OCI-LY1 (cell line): ENCODE measurements around the gene CCM2.

Experiments
- H2AFZ ChIP-seq: fragments of 200-600 bp; sonication (generic), shearing (Covaris generic); 2 replicates; pipeline ENCODE4 v1.6.0; 2014; ENCODE audit warnings: antibody characterized with exemption, mild to moderate bottlenecking, low read length
- H3F3A ChIP-seq: fragments of 200-600 bp; sonication (generic), shearing (Covaris generic); 2 replicates; pipeline ENCODE4 v1.6.0; 2014; ENCODE audit warnings: mild to moderate bottlenecking, antibody characterized with exemption, low read length, moderate library complexity; ENCODE audit not compliant: insufficient read depth
- H3K27ac ChIP-seq: fragments of 200-600 bp; sonication (generic); 2 replicates; pipeline ENCODE4 v1.5.1; 2014; ENCODE audit warnings: low read length, mixed run types, mild to moderate bottlenecking, low read depth; ENCODE audit not compliant: poor library complexity, severe bottlenecking
- H3K27me3 ChIP-seq: fragments of 200-600 bp; sonication (generic); 2 replicates; pipeline ENCODE4 v1.6.0; 2014; ENCODE audit warnings: antibody characterized with exemption, mild to moderate bottlenecking, low read length, moderate library complexity; ENCODE audit not compliant: insufficient read depth
- H3K36me3 ChIP-seq: fragments of 200-600 bp; sonication (generic); 2 replicates; pipeline ENCODE4 v1.6.1; 2014; ENCODE audit warnings: mild to moderate bottlenecking, antibody characterized with exemption, low read length, moderate library complexity, mixed read lengths; ENCODE audit not compliant: insufficient read depth
- H3K4me1 ChIP-seq: fragments of 200-600 bp; sonication (generic); 2 replicates; pipeline ENCODE4 v1.5.1; 2014; ENCODE audit warnings: mild to moderate bottlenecking, low read length, moderate library complexity; ENCODE audit not compliant: insufficient read depth, severe bottlenecking
- H3K4me2 ChIP-seq: fragments of 200-600 bp; sonication (generic), shearing (Covaris generic); 2 replicates; pipeline ENCODE4 v1.6.1; 2014; ENCODE audit warnings: low read length
- H3K4me3 ChIP-seq: fragments of 200-600 bp; sonication (generic); 2 replicates; pipeline ENCODE4 v1.5.1; 2014; ENCODE audit warnings: low read length, low read depth, mild to moderate bottlenecking, mixed read lengths; ENCODE audit not compliant: poor library complexity, severe bottlenecking
- H3K79me2 ChIP-seq: fragments of 200-600 bp; shearing (Covaris generic); 2 replicates; pipeline ENCODE4 v1.6.1; 2016; ENCODE audit warnings: mixed run types, low read length, mixed read lengths; ENCODE audit not compliant: insufficient read depth
- H3K9ac ChIP-seq: fragments of 200-600 bp; sonication (generic), shearing (Covaris generic); 2 replicates; pipeline ENCODE4 v1.6.1; 2014; ENCODE audit warnings: mild to moderate bottlenecking, low read length, mixed read lengths
- H3K9me2 ChIP-seq: fragments of 200-600 bp; sonication (generic), shearing (Covaris generic); 2 replicates; pipeline ENCODE4 v1.6.1; 2014; ENCODE audit warnings: low read depth, mild to moderate bottlenecking, low read length, mixed read lengths
- H3K9me3 ChIP-seq: fragments of 200-600 bp; shearing (Covaris generic); 2 replicates; pipeline ENCODE4 v1.6.1; 2014; ENCODE audit warnings: low read length, mixed read lengths
- H4K20me1 ChIP-seq: fragments of 200-600 bp; sonication (generic), shearing (Covaris generic); 2 replicates; pipeline ENCODE4 v1.6.0; 2016; ENCODE audit warnings: mild to moderate bottlenecking, low read length; ENCODE audit not compliant: insufficient read depth
- EZH2 ChIP-seq: fragments of 200-600 bp; sonication (generic), shearing (Covaris generic); IDR thresholded peaks from 2 replicates; pipeline ENCODE4 v1.8.0; 2017; ENCODE audit warnings: borderline replicate concordance, mixed run types, mild to moderate bottlenecking, antibody characterized with exemption, low read length, moderate library complexity, mixed read lengths
- TF ChIP-seq, protein P1 (sequence below): fragments of 200-600 bp; sonication (generic), shearing (Covaris generic); IDR thresholded peaks from 2 replicates; pipeline ENCODE4 v1.5.1; 2017; ENCODE audit warnings: mild to moderate bottlenecking, antibody characterized with exemption, low read length, moderate library complexity, mixed read lengths

CCM2 gene

DNA sequence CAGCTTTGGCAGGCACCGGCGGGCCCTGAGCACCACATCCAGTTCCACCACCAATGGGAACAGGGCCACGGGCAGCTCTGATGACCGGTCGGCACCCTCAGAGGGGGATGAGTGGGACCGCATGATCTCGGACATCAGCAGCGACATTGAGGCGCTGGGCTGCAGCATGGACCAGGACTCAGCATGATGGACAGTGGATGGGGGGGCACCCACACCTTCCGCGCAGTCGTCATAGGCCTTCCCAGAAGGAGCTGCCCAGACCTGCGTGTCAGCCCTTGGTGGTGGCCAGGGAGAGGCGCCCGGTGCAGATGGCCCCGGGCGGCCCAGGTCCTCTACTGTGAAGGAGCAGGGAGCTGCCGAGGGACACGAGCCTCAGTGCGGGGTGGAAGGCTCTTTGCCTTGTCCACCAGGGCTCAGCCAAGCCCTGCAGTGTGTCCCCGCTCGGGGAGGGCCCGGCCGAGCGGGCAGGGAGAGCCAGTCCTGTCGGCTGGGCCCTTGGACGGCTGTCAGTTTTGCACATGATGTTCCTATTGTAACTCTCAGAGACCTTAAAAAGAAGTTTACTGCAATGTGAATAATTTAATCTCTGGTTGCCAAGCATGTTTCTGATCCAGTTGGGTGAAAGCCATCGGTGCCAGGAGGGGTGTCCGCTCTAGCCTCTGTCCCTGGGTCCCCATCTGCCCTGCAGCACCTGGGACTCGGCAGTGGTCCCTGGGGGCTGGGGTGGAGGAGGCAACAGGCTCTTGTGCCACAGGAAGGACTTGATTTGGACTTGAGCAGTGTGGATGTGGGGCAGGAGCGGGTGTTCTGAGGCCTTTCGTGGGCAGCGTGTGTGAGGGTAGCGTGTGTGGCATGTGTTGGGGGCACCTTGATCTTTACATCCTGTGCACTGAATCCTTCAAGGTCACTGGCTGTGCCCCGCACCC is 76.1 kb downstream of the CCM2 start:
- H3K9me2 ChIP-seq = no peaks in the 10 kb centered on the region
- no peaks in the 10 kb centered on the region for H3K9me3 ChIP-seq
- no peak overlapping the region for H3K4me2 ChIP-seq
- H3K27me3 ChIP-seq = no peaks in the 10 kb centered on the region
- H3K4me3 ChIP-seq = no peak overlapping the region
- H3K79me2 ChIP-seq = no peaks in the 10 kb centered on the region
- H3K9ac ChIP-seq = no peak overlapping the region
- no peak overlapping the region for H2AFZ ChIP-seq
- H3F3A ChIP-seq = 0 out of 2 replicates have a peak, but pooled peaks cover 4% of the 10 kb centered on the region
- no peaks in the 10 kb centered on the region for H4K20me1 ChIP-seq
- TF ChIP-seq EZH2 = no peak
- TF ChIP-seq, protein P1, sequence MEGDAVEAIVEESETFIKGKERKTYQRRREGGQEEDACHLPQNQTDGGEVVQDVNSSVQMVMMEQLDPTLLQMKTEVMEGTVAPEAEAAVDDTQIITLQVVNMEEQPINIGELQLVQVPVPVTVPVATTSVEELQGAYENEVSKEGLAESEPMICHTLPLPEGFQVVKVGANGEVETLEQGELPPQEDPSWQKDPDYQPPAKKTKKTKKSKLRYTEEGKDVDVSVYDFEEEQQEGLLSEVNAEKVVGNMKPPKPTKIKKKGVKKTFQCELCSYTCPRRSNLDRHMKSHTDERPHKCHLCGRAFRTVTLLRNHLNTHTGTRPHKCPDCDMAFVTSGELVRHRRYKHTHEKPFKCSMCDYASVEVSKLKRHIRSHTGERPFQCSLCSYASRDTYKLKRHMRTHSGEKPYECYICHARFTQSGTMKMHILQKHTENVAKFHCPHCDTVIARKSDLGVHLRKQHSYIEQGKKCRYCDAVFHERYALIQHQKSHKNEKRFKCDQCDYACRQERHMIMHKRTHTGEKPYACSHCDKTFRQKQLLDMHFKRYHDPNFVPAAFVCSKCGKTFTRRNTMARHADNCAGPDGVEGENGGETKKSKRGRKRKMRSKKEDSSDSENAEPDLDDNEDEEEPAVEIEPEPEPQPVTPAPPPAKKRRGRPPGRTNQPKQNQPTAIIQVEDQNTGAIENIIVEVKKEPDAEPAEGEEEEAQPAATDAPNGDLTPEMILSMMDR = no peak
- no peak overlapping the region for H3K27ac ChIP-seq
- no peaks in the 10 kb centered on the region for H3K4me1 ChIP-seq
- peaks cover 70% of the 10 kb centered on the region for H3K36me3 ChIP-seq

DNA sequence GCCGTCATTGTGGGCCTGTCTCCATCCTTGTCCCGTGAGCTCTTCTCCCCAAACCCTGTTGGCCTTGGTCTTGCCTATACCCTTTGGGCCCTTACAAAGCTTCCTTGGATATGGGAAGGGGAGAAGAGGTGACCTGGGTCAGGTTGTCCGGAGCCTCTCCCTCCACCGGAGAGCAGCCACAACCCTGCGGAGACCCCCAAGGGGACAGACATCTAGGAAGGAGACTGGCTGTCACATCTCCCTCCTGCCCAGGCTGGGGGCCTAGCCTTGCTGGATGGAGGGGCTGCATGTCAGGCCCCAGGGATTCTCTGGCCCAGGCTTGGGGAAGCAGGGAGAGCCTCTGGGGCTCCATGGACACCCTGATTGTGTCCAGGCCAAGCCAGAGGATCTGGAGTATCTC is 76.9 kb downstream of the CCM2 start:
- Histone ChIP-seq H3K9me3 (no peaks in the 10 kb centered on the region), H3K4me1 (no peaks in the 10 kb centered on the region), H3K27me3 (no peaks in the 10 kb centered on the region), H3K79me2 (no peaks in the 10 kb centered on the region), H3F3A (0 out of 2 replicates have a peak, but pooled peaks cover 4% of the 10 kb centered on the region), H3K27ac (peak overlapping the region; percentile 14), H3K36me3 (peaks cover 62% of the 10 kb centered on the region), H4K20me1 (no peaks in the 10 kb centered on the region), H3K4me2 (no peak overlapping the region), H3K4me3 (no peak overlapping the region), H2AFZ (no peak overlapping the region), H3K9me2 (no peaks in the 10 kb centered on the region), H3K9ac (no peak overlapping the region)
- no peak for TF ChIP-seq EZH2
- TF ChIP-seq, protein P1 = no peak

DNA sequence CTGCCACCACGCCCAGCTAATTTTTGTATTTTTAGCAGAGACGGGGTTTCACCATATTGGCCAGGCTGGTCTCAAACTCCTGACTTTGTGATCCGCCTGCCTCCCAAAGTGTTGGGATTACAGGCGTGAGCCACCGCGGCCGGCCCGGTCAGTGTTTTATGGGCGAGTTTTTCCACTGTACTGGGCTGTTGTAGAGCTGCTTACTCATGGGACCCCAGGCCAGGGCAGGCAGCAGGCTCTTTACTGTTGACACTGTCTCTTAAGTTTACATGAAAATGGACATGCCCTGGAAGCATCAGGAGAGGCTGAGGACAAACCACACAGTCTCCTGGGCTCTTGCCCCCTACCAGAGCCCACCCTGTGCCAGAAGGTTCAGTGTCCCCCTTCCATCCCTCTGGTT is 77.6 kb downstream of the CCM2 start:
- no peak overlapping the region for H3K4me2 ChIP-seq
- no peak overlapping the region for H2AFZ ChIP-seq
- no peaks in the 10 kb centered on the region for H3K79me2 ChIP-seq
- H3K9me3 ChIP-seq = no peaks in the 10 kb centered on the region
- H3F3A ChIP-seq = 0 out of 2 replicates have a peak, but pooled peaks cover 4% of the 10 kb centered on the region
- H3K27ac ChIP-seq = no peak overlapping the region
- H3K27me3 ChIP-seq = no peaks in the 10 kb centered on the region
- H3K9me2 ChIP-seq = no peaks in the 10 kb centered on the region
- H4K20me1 ChIP-seq = no peaks in the 10 kb centered on the region
- H3K4me3 ChIP-seq = no peak overlapping the region
- TF ChIP-seq, protein P1 = no peak
- no peak for TF ChIP-seq EZH2
- H3K9ac ChIP-seq = no peak overlapping the region
- no peaks in the 10 kb centered on the region for H3K4me1 ChIP-seq
- H3K36me3 ChIP-seq = peaks cover 56% of the 10 kb centered on the region
